Measurements from ENCODE around the gene ZNF121.

The ZNF121 gene

DNA sequence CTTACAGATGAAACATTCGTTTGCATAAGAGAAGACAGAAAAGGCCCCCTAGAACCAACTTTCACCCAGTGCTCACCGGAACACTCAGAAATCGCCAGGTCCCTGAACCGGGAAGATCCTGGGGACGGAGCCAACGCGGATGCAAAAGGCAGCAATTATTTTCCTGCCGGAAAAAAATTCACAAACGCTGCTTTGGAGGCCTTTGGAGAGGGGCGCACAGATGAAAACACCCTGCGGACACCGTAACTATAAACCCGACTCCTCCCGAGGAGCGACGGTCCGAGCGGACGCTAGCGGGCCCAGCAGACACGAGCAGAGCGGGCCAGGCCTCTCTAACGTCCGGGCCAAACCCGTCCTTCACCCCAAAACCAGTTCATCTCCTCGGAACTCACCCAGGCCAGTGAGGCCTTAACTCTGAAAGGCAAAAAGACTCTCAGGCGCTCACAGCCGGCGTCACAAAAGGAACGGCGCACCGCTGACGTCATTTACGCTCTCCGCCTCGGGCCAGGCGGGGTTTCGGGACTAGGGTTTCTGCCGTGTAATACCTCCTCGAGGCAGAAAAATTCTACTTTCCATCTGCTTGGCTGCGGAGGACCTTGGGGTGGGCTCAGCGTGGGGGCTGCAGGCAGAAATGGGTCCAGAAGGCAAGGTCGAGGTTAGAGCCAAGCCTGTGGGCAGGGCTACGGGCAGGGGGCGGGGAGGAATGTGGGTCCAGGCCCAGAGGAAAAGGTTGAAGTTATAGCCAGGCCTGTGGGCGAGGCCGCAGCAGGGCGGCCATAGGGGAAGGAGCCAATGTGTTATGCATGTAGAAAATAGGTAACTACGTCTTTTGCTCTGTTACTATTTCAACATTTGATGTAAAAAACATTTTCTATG lies 45.9 kb downstream of the ZNF121 start, which contains the start of gene ZNF426:
Gene ZNF426, minus strand, starts transcription at position 463 of the 876 bp plus-strand sequence. CDS start 2,413 bp downstream, outside the sequence.
- DNase-seq = peak; percentile 87

DNA sequence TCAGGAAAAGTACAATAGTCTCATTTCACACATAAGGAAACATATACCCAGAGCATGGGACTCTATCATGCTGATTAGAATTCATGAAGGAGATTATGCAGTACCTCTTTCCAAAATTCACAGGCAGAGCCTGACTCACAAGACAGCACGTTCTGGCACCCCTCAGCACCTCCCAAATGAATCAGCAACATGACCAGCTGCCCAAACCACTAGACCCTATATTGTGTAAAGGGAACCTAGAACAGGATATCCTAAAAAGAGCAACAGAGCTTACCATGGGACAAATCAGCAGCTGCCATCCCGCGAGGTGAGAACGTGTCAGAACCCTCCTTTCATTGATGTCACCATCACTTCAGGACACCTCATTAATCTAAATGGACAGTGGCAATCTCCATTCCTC lies 48.4 kb downstream of the ZNF121 start:
- DNase-seq = peak; percentile 18

DNA sequence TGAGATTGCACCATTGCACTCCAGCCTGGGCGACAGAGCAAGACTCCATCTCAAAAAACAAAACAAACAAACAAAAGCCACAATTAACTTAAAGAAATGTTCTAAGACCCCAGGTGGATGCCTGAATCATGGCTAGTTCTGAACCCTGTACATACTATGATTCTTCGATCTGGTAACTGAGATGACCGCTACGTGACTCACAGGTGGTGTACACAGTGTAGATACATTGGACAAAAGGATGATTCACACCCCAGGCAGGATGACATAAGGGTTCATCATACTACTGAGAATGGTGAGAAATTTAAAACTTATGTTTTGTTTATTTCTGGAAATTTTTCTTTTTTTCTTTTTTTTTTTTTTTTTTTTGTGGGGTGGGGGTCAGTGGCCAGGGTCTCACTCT lies 52.4 kb downstream of the ZNF121 start:
- DNase-seq = peak; percentile 73

DNA sequence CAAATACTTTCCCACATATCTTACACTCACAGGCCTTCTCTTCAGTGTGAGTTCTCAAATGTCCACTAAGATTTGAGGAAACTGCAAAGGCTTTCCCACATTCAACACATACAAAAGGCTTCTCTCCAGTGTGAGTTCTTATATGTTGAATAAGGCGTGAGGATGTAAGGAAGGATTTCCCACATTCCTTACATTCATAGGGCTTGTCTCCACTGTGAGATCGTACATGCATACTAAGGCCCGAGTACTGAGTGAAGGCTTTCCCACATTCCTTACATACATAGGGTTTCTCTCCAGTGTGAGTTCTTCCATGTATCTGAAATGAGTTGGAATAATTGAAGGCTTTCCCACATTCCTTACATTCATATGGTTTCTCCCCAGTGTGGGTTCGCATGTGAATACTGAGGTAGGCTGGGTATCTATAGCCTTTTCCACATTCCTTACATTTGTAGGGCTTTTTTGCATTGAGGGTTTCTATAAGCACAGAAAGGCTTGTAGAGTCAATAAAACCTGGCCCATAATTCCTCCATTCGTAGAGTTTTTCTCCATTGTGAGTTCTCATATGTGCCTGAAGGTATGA lies 55.5 kb downstream of the ZNF121 start:
- DNase-seq = no peak

DNA sequence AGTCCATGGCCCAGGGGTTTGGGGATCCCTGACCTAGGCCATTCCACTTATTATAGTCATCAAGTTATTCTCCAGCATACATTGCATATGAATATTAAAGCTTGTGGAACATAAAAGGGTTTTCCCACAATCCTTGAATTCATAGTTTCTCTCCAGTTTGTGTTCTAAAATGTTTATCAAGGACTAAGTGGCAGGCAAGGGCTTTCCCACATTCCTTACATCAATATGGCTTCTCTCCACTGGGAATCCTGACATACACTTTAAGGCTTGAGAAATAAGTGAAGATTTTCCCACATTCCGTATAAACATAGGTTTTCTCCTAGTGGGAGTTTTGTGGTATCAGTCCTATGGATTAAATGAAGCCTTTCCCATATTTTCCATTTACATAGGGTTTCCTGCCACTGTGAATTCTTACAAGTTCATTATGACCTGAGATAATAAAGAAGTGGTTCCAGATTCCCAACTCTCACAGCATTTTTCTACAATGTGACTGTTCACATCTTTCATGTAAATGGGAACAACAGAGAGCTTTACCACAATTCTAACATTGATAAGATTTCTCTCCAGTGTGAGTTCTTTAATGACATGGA lies 60.3 kb downstream of the ZNF121 start:
- DNase-seq = no peak
